ENCODE data around the gene DDN. TPM values are rescaled to one million over a fixed set of nuclear protein-coding genes. Genes with fewer than 3 reads are reported as not detected.

Gene DDN
- total and polyA plus RNA-seq, 9 of the 15 experiments (the other 6 are each of a cell fraction or from before 2014, with no cell fraction given): 0.03 to 3.6 (median 1.6) TPM

GRCh38 chr12:49043856-49044258 lies 44.7 kb upstream of the DDN start (continued):
- 0 out of 2 replicates have a peak, but pooled peaks have one; percentile 8 for TF ChIP-seq HBP1 (CRISPR knock-in tag; IDR thresholded peaks at IDR 0.05)
- no peak for TF ChIP-seq SETDB1 (IDR thresholded peaks at IDR 0.05; ENCODE audit: low read length)
- no peak for TF ChIP-seq GMEB1 (CRISPR knock-in tag; IDR thresholded peaks at IDR 0.05)
- TF ChIP-seq HMG20B (CRISPR knock-in tag; IDR thresholded peaks at IDR 0.05): no peak
- no peak for TF ChIP-seq ARNT (IDR thresholded peaks at IDR 0.05)
- TF ChIP-seq WHSC1 (IDR thresholded peaks at IDR 0.05; ENCODE audit: low read length): no peak
- TF ChIP-seq MAX (CRISPR knock-in tag; IDR thresholded peaks at IDR 0.05): 0 out of 2 replicates have a peak, but pooled peaks have one; percentile 13
- TF ChIP-seq FUS (optimal IDR thresholded peaks at IDR 0.05; ENCODE audit: low read depth, low read length): no peak
- TF ChIP-seq RCOR1 (IDR thresholded peaks at IDR 0.05; ENCODE audit: borderline replicate concordance in 1 of 2, low read depth in 2 of 2, low read length in 2 of 2): peak in 1 of 2 experiments; percentile 55; a peak in 1 of 4 replicates
- TF ChIP-seq ZNF584 (CRISPR knock-in tag; IDR thresholded peaks at IDR 0.05; ENCODE audit: low read depth): no peak
- TF ChIP-seq YY1 (IDR thresholded peaks at IDR 0.05; ENCODE audit: borderline replicate concordance in 1 of 3, control insufficient read depth in 1 of 3, extremely low read depth in 1 of 3, insufficient read depth in 3 of 3, insufficient read length in 1 of 3, insufficient replicate concordance in 2 of 3, low read depth in 1 of 3, low read length in 2 of 3): peak in 1 of 3 experiments; percentile 13
- TF ChIP-seq ZBTB7A (IDR thresholded peaks at IDR 0.05; ENCODE audit: borderline replicate concordance, control insufficient read depth, low read depth, low read length): no peak
- TF ChIP-seq ZNF197 (CRISPR knock-in tag; IDR thresholded peaks at IDR 0.05; ENCODE audit: low read depth): no peak
- peak; percentile 41; the same call in 1 of the 2 replicates for TF ChIP-seq ETV1 (tag; conservative IDR thresholded peaks at IDR 0.05; ENCODE audit: low read depth)
- TF ChIP-seq XRCC5 (IDR thresholded peaks at IDR 0.05; ENCODE audit: low read depth, low read length): peak; percentile 86

Data from K562 (cell line).